Stromal cell of bone marrow (primary cell): Measurements from ENCODE around the gene KLHL11.

ENCODE experiments used
- DNase-seq: peaks from one replicate; pipeline ENCODE4 v3.0.0-alpha.2; 2012; ENCODE audit warnings: low read depth

The KLHL11 gene, protein sequence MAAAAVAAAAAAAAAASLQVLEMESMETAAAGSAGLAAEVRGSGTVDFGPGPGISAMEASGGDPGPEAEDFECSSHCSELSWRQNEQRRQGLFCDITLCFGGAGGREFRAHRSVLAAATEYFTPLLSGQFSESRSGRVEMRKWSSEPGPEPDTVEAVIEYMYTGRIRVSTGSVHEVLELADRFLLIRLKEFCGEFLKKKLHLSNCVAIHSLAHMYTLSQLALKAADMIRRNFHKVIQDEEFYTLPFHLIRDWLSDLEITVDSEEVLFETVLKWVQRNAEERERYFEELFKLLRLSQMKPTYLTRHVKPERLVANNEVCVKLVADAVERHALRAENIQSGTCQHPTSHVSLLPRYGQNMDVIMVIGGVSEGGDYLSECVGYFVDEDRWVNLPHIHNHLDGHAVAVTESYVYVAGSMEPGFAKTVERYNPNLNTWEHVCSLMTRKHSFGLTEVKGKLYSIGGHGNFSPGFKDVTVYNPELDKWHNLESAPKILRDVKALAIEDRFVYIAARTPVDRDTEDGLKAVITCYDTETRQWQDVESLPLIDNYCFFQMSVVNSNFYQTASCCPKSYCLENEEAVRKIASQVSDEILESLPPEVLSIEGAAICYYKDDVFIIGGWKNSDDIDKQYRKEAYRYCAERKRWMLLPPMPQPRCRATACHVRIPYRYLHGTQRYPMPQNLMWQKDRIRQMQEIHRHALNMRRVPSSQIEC

GRCh38 chr17:41864836-41865595 lies at the start of gene KLHL11:
Gene KLHL11 (minus strand): TSS chr17:41865423. CDS start chr17:41865370, 53 bp downstream.
- DNase-seq, result peak; percentile 83

GRCh38 chr17:41915020-41915419 lies 49.8 kb upstream of the KLHL11 start:
- DNase-seq, result no peak

DNA sequence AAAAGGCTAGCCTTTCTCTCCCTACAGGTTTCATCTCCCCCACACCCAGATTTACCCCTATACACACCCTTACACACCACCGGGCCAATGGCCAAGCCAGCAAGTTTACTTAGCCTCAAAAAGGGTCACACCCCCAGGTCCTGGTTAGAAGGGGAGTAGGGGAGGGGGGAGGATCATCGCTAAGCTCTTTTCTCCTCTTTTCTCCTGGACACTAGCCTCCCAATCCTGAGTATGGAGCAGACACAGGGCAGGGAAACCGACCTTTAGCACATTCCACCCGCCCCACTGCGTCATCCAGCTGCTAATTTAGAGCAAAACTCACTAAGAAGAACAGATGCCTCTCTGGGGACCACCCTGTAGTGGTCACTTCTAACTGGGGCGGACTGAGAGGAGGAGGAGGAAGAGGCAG lies 49.1 kb upstream of the KLHL11 start:
- DNase-seq, result no peak

DNA sequence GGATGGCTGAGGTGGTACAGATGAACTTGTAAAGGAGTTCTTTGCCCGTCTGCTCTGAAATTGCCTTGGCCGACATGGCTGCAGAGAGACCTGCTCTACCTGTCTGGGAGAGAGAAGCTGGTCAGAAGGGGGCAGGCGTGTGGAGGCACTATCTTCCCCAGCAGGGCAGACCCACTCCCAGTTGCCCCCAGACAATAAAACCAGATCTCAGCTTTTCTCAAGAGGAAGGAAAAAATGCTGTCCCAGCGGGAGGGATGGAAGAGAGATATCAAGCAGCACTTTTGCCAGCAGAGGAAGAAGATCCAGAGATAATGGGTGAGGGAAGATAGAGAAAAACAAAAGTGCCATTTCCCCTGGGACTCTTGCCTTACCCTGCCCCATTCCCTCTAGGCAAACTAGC lies 48.6 kb upstream of the KLHL11 start:
- no peak for DNase-seq

GRCh38 chr17:41912925-41913324 lies 47.7 kb upstream of the KLHL11 start:
- DNase-seq, result no peak

DNA sequence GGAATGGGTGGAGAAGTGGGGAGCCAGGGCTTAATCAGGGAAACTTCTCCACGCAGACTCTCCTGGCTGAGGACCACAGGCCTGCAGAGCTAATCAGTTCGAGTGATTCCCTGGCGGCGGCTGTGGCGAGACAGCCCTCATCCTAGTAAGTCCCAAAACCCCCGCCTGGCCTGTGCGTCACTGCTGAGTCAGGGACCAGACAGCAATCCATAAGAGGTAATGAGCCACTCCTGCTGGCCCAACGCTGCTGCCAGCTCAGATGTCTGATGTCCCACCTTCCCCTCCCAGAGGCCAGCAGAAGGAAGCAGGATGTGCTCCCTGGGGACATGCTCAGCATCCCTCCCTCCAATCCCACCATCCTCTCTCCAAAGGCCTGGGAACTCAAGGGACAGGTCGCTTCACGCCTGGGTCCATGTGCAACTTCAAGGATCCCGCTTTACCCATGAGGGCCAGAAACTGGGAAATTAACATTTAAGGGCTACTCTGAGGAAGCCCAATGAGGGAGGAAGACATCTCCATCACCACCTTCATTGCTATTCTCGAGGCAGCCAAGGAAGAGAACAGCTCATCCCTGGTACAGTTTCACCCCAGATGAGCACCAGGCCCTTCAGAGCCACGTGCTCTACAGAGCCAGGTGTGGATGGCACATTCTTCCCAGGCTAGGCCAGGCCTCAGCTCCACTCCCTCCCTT lies 45.6 kb upstream of the KLHL11 start:
- DNase-seq, result peak; percentile 91

- DNase-seq, result no peak
These were observed 43.9 kb upstream of the KLHL11 start for GRCh38 chr17:41909088-41909487.

- no peak for DNase-seq
These were observed 42.7 kb upstream of the KLHL11 start for GRCh38 chr17:41907633-41908539.

DNA sequence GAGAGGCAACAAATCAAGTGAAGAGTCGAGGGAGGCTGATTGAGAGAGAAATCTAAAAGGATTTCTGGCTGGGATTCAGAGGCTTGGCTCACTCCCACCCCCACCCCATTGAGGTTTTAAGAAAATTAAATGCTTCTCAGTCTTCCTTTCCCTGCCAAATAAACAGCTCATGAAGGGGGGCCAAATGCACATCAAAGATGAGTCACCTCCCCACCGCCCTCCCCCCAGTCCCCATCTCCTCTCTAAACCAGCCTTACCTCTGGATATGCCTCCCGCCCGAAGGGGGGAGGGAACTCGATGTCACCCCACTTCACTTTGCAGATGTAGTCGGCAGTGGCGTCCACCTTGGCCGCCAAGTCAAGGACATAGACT lies 41.9 kb upstream of the KLHL11 start:
- DNase-seq, result peak; percentile 62

DNA sequence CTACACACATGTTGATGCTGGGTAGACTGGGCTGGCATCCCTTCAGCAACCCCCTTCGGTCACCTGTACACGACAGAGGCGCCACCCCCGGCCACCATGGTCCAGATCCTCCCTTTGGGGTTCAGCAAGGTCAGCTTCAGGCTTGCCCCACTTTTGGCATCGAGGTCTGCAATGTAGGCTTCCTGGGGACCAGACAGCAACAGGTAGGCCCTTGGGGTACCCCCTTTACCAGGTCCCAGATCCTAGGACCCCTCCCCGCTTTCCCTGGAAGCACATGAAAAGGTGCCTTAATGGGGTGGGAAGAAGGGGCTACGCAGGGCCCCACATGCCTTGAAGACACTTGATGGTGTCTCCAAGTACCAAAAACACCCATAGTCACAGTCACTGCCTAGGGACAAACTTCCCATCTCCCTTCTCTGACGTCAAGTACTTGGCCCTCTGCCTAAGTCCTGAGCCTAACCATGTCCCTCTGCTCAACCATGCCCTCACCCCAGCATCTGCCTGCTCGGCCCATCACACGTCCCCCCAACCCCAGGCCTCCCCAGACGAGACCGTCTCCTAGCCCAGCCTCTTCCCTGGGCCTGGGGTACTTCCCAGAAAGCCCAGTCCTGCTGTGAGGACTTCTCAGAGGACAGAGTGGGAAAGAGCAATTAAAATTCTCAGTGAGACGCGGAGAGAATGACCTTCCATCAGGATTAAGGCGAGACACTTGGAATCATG lies 41.4 kb upstream of the KLHL11 start:
- no peak for DNase-seq

- no peak for DNase-seq
These were observed 39.9 kb upstream of the KLHL11 start for GRCh38 chr17:41905172-41905571.

DNA sequence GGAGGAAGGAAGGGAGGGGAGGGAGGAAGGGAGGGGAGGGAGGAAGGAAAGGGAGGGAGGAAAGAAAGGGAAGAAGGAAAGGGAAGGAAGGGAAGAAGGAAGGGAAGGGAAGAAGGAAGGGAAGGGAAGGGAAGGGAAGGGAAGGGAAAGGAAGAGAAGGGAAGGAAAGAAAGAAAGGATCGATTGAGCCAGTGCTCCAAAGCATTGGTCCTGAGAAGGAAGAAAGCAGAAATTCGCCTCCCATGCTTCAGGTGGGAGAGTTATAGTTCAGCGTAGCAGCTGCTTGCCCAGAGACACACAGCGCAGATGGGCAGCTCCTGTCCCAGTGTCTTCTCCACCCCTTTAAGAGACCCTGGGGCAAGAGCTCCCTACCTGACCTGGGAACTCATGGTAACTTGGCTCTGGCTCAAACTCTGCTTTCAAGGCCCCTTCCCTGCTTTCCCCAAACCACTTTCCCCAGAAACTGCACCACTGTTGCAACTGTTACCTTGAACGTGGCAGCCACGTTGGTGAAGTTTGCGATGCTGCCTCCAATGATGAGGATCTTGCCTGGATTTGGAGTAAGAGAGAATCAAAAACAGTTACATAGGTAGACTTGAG lies 39.1 kb upstream of the KLHL11 start:
- DNase-seq, result no peak

GRCh38 chr17:41901646-41902045 lies 36.4 kb upstream of the KLHL11 start:
- DNase-seq, result no peak

GRCh38 chr17:41896726-41897125 lies 31.5 kb upstream of the KLHL11 start:
- no peak for DNase-seq

GRCh38 chr17:41895617-41896016 lies 30.4 kb upstream of the KLHL11 start:
- DNase-seq, result no peak

- peak; percentile 54 for DNase-seq
These were observed 29.6 kb upstream of the KLHL11 start for GRCh38 chr17:41894791-41895331.

DNA sequence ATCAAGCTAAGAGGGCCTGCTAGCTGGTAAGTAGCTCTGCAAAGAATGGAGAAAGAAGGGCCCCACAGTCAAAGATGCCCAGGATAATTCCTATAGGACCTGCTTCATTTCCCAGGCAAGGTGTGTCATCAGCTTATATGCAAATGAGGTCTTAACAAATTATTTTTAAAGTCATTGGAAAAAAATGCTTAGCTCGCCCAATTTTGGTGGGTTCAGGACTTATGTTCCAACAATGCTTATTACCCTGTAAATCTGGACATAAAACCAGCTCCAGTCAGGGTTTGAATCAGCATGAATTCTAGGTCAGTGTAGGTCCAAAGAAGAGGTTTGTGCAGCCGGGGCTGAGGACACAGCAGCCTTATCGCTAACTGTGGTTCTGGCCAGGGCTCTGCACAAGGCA lies 28.2 kb upstream of the KLHL11 start:
- no peak for DNase-seq

DNA sequence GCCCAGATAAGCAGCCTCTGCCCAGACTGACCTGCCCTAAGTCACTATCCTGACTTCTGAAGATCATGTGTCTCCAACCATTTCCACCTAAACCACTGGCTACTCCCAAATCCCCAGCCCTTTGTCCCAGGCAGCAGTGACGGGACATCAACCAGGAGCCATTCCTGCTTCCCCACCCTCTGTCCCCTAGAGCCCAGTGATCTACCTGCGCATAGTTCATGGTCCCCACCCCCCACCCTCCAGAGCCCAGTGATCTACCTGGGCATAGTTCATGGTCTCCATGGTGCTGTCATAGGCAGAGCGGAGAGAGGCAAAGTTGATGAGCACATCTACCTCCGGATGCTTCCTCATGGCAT lies 26.8 kb upstream of the KLHL11 start:
- no peak for DNase-seq

DNA sequence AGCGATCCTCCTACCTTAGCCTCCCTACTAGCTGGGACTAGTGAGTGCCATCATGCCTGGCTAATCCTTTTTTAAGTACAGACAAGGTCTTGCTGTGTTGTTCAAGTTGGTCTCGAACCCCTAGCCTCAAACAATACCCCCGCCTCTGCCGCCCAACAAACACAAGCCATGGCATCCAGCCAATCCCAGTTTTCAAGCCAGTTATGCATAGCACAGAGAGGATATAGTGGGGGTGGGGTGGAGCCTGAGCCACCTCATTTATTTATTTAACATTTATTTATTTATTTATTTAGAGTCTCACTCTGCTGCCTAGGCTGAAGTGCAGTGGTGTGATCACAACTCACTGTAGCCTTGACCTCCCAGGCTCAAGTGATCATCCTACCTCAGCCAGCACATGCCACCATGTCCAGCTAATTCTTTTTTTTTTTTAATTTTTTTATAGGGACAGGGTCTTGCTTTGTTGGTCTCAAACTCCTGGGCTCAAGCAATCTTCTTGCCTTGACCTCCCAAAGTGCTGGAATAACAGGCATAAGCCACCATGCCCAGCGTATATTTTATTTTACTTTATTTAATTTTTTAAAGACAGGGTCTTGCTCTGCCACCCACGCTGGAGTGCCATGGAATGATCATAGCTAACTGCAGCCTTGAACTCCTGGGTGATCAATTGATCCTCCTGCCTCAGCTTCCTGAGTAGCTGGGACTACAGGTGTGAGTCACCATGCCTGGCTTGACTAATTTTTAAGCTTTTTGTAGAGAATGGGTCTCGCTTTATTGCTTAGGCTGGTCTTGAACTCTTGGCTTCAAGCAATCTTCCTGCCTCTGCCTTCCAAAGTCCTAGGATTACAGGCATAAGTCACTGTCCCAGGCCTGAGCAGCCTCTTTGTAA lies 26.2 kb upstream of the KLHL11 start:
- DNase-seq, result no peak
